Stimulated activated CD4-positive, alpha-beta T cell treated with anti-CD3 and anti-CD28 coated beads, Interleukin-15, amount 100 ng/mL, for 24 hours (primary cell): ENCODE results near the gene RNF44.

ENCODE experiments used
- DNase-seq: peaks from one replicate; pipeline ENCODE4 v3.0.0-alpha.2; 2020

Gene RNF44

DNA sequence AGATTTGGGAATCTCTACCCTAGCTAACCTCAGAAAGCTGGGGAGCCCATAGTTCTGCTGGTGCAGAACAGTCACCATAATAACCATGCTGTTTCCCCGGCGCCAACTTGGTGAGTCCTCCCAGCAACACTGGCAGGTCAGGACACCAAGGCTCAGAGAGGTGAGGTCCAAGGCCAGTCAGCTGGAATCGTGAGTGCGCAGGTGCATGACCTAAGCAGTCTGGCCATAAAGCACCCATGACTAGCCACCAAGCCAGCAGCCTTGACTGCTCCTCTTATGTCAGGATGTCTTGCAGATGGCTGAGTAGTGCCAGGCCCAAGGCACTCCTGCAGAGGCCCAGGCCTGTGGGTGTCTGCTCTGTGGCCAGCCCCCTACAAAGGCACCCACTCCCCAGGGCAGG is 2.6 kb downstream of the RNF44 start:
- DNase-seq = peak; percentile 27

DNA sequence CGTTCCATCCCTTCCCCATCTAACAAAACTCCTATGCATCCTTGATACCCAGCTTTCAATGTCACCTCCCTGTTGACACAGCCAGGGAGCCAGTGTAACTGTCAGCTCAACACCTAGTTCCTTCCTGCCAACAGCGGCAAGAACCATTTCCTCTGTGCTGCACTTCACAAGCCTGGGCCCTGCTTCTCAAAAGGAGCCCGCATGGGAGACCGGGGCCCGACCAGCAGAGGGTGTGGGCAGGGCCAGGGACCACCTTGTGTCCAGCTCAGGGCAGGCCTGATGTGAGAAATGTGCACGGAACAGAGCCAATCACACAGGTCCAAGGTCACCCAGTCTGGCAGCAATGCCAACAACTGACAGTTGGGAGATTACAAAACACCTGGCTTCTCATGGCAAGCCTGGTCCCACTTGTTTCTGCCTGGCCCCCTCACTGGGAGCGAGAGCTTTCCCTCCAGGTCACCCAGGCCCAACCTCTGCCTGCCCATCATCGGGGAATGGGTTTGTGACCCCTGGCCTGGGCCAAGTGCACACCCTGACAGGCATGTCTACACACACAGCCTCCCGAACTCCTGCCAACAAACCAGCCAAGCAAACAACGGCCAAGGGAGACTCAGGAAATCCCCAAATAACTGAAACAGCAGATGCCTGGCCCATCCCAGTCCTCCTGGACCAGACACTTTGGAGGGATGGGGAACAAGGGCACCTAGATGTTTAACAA is 3.1 kb downstream of the RNF44 start:
- DNase-seq = peak; percentile 53

DNA sequence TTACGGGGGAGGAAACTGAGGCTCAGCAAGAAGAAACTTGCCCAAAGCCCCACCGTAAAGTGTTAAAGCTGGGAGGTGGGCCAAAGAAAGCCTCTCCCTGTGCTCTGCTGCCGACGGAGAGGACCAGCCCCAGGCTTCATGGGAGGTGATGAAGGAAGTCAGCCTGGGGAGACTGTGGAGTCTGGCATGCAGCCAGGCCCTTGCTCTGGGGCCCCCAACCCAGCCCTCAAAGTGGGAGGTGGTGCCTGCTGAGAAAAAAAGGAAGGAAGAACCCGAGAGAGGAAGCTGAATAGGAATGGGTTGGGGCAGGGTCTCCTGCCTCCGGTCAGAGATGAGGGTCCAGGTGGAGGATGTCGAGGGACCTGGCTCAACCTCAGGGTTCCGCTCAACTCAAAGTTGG is 3.8 kb downstream of the RNF44 start:
- no peak for DNase-seq

DNA sequence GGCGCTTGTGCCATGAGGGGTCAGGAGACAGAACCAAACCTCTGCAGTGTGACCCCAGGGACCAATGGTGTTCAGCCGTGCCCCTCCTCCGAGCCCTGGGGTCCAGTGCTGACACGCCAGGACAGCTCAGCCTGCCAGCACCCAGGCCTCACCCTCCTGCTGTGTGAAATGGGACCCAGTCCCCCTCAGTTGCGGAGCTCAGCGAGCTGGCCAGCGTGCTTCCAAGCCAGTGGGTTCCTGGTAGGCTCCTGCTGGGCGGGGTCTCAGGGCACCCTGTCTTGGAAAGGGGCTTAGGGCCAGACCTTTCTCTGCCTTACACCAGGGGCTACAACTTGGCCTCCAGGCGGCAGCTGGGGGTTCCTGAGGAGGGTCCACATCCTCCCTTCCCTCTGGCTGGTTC is 4.4 kb downstream of the RNF44 start:
- no peak for DNase-seq

DNA sequence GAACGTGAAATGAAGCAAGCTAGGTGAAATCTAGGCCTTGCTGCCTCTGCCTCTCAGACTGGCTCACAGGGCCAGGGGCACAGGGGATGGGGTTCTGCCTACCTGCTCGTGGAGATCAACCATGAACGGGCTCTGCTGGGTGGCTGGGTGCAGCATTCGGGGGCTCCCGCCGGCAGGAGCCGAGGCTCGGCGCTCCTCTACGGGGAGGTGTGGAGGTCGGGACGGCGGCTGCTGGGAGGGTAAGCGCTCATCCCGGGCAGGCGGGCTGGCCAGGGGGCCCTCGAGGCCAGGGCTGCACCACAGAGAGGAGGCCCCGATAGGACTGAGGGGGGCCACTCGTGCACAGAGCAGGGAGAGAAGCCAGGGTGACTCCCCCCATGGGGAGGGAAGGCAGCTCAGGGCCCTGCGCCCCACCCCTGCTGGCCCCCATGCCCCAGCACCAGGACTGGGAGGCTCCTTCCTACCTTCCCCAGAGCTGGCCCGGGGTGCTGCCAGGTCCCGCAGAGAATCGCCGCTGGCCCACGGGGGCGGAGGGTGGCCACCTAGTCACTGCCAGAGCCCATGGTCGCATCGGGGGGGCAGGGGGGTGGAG is 5.2 kb downstream of the RNF44 start:
- no peak for DNase-seq

DNA sequence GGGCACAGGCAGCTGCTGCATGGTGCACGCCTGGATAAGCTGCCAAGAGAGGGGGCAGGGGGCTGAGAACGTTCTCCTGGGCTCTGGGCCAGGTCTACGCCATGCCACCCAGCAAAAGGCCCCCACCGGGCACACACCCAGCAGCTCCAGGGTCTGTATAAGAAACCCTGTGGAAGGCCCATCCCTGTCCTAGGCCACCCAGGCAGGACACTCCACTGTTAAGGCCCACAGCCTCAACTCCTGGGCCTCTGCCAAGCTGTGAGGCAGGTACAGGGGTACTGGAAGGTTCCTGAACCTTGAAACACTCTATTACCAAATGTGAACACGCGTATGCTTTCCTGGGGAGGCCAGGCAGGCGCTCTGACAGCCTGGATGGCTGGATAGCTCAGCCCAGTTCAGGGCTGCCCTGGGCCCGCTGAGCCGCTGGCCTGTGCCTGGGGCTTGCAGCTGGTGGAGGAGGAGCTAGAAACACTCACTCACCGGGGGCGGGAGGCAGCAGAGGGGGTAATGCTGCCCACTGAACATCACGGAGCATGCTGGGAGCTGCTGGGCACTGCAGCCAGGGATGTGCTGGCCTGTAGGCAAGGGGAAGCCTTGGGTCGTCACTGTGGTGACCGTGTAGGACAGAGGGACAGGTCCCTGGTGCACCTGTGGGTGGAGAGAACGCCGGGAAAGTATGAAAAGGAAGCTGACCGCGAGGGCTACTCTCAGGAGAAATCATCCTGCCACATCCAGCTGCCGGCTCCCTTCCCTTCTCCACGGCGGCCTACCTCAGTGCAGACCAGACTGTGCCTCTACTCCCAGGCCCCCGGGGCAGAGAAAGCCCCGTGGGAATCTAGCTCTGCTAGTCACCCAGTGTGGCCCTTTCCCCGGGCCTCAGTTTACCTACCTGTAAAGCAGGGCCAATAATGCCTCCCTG is 6.0 kb downstream of the RNF44 start:
- DNase-seq = peak; percentile 57

DNA sequence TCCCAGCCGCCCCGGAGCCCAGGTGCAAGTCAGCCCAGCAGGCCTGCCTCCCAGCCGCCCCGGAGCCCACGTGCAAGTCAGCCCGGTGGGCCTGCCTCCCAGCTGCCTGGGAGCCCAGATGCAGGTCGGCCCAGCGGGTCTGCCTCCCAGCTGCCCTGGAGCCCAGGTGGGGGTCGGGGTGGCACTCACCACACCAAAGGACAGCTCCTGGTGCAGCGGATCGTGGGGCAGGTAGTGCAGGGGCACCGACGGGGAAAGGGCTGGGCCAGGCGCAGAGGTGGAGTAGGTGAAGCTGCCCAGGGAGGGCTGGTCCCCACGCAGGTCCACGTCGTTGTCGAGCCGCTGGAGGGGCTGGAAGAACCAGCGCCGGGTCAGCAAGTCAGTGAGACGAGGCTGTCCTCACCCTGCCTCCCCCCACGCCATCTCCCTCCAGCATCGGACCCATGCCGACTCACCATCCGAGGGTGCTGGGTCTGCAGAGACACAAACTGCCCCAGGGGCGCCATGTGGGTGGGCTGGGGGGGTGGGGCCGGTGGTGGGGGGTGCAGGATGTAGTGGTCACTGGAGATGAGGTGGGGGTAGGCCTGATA is 6.7 kb downstream of the RNF44 start:
- DNase-seq = no peak

DNA sequence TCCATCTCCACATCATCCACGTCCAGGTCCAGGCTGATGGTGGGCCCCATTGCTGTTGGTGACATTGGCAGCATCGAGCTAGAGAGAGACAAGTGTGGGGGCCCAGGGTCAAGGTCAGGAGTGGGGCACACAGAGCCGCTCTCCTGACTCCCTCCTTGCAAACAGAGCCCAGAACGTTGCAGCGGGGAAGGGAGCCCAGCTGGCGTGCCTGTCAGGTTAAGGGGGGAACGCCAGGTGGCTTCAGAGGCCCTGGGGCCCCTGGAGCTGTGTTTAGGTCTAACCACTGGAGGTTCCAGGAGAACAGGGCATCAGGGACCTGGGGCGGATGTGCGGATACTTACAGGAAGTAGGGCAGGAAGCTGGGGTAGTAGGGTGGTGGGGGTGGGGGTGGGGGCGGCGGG is 7.5 kb downstream of the RNF44 start:
- DNase-seq = peak; percentile 52

DNA sequence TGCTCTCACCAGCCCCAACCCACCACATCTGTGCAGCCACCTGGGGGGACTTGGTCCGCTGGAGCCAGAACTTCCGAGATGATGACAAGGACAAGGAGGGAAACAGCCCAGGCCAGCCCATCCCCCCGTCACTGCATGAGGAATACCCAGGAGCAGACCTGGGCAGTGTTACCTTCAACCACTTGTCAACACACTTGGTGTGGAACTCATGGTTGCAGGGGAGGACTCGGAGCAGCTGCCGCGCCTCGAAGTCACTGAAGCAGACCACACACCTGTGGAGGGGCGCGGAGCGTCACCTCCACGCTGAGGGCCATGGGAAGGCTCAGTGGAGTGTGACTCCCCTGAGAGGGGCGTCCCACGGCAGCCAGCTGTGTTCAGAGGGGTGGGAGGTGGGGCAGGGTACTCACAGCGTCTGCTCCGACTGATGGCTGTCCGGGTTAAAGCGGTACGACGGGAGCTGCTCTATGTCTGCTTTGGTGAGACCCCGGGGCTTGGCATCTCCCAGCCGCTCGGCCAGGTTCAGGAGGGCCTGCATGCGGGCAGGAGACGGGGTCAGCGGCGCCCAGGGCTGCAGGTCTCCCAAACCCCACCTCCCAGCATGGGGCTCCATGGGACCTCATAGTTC is 8.0 kb downstream of the RNF44 start:
- no peak for DNase-seq

DNA sequence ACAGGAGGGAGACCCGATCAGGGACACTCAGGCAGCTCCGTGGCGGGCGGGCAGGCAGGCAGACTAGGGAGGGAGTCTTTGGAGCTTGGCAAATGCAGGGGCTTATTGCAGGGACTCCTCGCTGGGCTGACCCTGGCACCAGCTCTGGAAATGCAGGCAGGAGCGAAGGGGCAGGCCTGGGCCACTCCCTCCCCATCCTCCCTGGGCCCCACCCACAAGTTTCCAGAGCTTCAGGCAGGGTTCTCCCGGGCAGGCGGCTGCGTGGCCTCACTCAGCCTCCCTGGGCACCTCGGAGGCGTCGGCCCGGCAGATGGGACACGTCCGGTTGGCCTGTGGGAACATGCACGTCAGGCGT is 8.5 kb downstream of the RNF44 start:
- DNase-seq = no peak

DNA sequence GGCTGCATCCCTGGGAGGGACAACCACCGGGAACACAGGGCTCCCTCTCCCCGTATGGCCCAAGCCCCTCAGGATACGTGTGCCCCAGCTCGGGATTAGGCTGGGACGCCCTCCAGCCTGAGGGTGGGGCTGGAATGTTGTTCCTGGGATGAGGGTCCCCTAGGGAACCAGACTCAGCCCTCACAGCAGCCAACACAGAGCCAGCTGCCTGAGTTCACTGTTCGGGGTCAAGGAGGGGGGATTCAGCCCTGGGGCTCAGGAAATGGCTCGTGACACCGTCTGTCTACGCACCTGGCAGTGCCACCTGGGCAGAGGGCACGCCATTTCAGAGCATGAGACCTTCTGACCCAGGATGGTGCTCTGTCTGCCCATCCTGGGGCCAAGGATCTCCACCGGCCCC is 8.9 kb downstream of the RNF44 start:
- no peak for DNase-seq

DNA sequence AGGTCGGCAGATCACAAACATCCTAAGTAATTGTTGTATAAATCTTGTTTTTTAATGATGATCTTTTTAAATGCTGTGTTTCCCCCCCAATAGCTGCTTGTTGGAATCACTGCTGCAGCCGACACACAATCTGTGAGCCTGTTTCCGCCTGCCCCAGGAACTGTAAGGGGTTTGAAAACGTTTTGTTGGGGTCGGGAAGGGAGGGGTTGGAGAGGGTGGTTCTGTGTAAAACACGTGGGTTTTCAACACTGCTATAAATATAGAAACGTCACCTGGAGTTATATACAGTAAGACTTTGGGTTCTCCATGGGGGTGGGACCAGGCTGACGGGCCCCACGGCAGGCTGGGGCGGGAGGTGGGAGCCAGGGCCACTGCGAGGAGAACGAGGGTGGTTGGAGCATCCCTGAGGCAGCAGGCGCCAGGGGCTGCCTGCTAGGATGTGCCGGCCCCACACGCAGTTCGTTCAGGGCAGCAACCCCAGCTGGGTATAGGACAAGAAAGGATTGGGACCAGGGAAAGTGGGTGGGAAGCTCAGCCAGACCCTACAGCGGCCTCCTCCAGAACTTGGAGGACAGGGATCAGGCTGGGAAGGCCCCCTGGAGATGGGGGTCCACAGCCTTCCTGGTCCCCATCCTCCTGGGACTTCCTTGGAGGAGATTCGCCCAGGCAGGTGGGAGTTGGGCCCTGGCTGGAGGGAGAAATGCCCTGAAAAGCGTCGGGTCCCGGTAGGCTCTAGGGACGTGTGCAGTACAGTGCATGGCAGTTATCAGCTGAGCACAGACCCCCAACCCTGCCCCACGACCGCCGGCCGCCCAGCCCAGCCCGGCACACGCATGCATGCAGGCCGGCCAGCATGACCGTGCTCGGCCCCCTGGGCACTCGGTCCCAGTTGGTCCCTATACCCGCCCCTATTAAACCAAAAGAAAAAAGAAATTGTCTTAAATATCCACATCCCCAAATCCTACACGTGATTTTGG is 9.7 kb downstream of the RNF44 start:
- DNase-seq = no peak

DNA sequence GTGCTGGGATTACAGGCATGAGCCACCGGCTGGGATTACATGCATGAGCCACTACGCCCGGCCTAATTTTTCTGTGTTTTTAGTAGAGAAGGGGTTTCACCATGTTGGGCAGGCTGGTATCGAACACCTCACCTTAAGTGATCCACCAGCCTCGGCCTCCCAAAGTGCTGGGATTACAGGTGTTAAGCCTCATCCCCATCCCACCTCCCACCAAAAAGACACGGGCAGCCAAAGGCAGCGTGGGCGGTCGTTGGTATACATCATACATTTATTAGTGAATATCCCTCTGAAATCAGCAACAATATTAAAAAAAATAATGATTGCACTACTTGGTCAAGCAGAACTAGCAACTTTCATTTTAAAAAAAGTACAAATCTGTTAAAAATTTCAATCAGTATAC is 10.7 kb downstream of the RNF44 start:
- no peak for DNase-seq

DNA sequence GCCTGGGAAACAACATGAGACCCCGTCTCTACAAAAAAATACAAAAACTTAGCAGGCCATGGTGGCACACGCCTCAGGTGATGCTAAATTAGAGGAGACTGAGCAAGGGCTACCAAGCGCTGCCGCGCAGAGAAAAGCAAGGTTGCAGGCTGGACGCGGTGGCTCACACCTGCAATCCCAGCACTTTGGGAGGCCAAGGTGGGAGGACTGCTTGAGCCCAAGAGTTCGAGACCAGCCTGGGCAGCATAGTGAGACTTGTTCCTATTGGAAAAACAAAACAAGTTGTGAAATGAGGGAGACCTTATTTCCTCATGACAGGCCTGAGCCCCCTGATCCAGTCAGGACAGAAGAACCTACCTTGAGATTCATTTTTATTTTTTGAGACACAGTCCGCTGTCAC is 11.5 kb downstream of the RNF44 start:
- no peak for DNase-seq

DNA sequence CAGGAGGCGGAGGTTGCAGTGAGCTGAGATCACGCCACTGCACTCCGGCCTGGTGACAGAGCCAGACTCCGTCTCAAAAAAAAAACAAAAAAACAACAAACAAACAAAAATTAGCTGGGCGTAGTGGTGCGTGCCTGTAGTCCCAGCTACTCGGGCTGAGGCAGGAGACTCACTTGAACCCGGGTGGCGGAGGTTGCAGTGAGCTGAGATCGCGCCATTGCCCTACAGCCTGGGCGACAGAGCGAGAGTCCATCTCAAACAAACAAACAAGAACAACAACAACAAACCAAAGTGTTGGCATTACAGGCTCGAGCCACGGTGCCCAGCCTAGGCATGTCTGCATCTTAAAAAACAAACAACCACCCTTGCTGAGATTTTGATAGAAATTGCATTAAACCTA is 12.2 kb downstream of the RNF44 start:
- no peak for DNase-seq

DNA sequence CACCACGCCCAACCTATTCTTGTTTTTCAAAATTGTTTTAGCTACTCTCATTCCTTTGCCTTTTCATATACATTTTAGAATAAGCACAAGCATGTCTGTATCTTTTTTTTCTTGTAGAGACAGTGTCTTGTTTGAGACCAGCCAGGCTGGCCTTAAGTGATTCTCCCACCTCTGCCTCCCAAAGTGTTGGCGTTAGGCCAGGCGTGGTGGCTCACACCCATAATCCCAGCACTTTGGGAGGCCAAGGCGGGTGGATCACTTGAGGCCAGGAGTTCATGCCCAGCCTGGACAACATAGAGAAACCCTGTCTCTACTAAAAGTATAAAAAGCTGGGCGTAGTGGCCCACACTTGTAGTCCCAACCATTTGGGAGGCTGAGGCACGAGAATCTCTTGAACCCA is 13.1 kb downstream of the RNF44 start:
- no peak for DNase-seq

DNA sequence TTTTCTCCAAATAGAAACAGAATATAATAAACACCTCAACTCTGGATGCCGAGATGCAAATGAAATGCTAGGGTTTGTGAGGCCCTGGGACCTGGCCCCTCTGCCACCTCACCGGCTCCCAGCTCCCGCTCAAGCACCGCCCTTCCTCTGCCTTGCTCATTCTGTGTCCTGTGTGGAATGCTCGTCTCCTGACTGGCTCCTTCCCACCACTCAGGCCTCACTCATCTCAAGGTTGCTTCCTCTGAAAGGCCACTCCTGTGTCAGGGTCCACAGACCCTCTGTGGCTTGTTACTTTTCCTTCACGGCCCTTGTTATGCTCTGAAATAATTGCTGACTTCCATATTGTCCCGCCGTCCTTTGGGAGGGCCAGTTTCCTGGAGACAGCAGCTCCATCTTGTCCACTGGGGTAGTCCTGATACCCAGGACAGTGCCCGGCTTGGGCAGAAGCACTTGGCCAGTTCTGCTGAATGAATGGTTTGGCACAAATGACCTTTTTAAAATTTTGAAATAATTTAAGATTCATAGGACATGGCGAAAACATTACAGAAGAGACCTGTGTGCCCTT is 15.4 kb downstream of the RNF44 start:
- no peak for DNase-seq

DNA sequence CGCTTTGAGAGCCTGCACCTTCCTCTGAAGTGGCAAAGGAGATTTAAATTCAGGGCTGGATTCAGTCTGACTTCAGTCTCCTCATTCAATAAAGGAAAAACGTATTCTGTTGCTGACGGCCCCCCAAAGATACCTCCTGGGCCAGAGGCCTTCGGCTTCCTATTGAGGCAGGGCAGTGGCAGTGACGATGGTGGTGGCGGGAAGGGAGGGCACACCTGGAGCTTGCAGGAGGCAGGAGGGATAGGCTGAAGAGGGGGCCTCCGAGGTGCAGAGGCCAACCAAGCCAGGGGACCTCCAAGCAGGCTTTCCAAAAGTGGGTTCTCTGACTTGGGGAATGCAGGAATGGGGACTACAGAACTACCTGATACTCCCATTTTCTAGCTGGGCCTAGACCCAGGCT is 15.9 kb downstream of the RNF44 start:
- DNase-seq = no peak

DNA sequence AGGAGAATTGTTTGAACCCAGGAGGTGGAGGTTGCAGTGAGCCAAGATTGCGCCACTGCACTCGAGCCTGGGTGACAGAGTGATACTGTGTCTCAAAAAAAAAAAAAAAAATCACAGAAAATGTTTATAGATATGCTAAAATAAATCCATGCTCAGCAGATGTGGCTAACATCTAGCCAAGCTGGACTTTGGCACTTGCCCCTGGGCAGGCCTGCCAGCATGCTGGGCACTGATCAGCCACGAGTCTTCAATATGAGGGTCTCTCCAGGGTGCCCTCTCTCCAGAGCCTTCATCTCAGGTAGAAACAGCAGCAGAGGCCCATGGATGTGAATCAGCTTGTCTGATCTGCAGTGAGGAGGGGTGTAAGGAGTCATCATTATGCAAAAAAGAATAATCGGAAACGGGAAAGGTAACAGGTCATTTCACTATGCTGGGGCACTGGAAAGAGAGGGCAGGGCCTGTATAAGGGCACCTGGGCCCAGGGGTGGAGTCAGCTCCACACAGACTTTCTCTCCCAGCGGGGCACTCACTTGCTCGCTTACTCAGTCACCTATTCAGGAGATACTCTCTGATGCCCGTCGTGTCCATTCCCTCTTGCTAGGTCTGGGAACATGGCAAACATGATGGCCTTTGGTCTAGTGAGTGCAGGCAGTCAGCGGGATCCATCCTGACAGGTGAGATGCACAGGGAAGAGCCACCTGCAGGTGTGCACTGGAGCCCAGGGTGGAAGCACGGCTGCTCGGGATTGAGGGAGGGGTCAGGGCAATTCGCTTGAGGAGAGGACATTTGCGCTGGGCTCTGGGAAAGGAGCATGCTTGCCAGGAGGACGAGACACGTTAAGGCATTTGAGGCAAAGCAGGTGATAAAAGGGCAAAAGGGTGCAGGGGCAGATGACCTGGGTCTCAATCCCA is 17.1 kb downstream of the RNF44 start:
- no peak for DNase-seq

DNA sequence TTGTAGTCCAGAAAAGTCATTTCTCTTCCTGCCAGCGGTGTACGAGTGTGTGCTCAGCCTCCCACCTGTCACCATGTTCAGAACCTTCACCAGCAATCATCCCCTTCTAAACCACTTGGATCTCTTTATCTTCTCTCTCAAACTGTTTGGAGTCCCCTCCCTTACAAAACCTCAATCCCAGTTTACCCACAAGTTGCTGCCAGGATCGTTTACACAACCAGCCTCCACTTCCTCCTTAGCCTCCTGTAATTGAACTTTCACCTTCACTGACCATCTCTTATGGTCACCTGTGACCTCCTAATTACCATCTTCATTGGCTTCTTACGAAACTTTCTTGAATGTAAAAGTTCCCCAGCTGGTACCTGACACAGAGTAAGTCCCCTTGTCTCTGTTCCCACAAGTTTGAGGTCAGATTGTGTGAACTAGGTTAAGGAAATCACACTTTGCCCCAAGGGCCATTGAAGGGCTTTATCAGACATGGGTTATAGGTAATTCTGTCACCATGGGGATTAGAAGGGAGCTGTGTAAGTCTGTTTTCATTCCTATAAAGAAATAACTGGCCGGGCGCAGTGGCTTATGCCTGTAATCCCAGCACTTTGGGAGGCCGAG is 20.0 kb downstream of the RNF44 start:
- DNase-seq = no peak
